ENCODE measurements around the gene CATSPER1.

- TF ChIP-seq CTCF (IDR thresholded peaks at IDR 0.05; ENCODE audit: control extremely low read depth in 1 of 3, insufficient read depth in 1 of 3, low read depth in 1 of 3, low read length in 3 of 3) (no peak), POLR2A (IDR thresholded peaks at IDR 0.05; ENCODE audit: control extremely low read depth in 1 of 2, low read depth in 2 of 2, low read length in 2 of 2) (no peak), TCF12 (IDR thresholded peaks at IDR 0.05; ENCODE audit: low read depth, low read length) (no peak)
Observed at GRCh38 chr11:66061268-66061667, 35.0 kb upstream of the CATSPER1 start.
